ENCODE data around the gene ACP7. TPM values are rescaled to one million over a fixed set of nuclear protein-coding genes. Genes with fewer than 3 reads are reported as not detected.
"Not testable (repeated sequence)": the region's sequence is repeated elsewhere in the genome, so short reads cannot be mapped to it uniquely, and the experiment has no call there.

ACP7 gene
- total and polyA plus RNA-seq, 2 of the 8 experiments (the other 6 are each of a cell fraction or from before 2014, with no cell fraction given): 0.27 to 0.50 TPM

- not testable (repeated sequence) for FAIRE-seq; H3K18ac ChIP-seq (ENCODE audit: extremely low read depth, low read length); H2BK5ac ChIP-seq (ENCODE audit: low read depth, low read length); H3K4me1 ChIP-seq (replicated peaks in 1 of 4; ENCODE audit: control insufficient read depth in 3 of 4, insufficient read depth in 4 of 4, low read length in 3 of 4); H2AFZ ChIP-seq (ENCODE audit: low read length); H3K27me3 ChIP-seq (replicated peaks in 1 of 4; ENCODE audit: control insufficient read depth in 3 of 4, extremely low read depth in 1 of 4, insufficient read depth in 3 of 4, low read length in 3 of 4); H4K5ac ChIP-seq (ENCODE audit: insufficient read length, low read depth, low read length); H3K9ac ChIP-seq (replicated peaks in 1 of 4; ENCODE audit: extremely low read depth in 1 of 4, low read depth in 3 of 4, low read length in 3 of 4); H3K79me1 ChIP-seq (ENCODE audit: low read depth, low read length); H2BK15ac ChIP-seq (ENCODE audit: low read length); H3K4me2 ChIP-seq (ENCODE audit: insufficient read depth in 1 of 2, low read depth in 2 of 2, low read length in 2 of 2); H3K36me3 ChIP-seq (ENCODE audit: control insufficient read depth in 2 of 4, insufficient read depth in 4 of 4, low read length in 3 of 4); H4K8ac ChIP-seq (ENCODE audit: extremely low read depth, insufficient read depth, low read length); H3K9me3 ChIP-seq (ENCODE audit: insufficient read depth in 2 of 2, low read depth in 1 of 2, low read length in 1 of 2); DNase-seq (ENCODE audit: low read depth in 1 of 2, low spot score in 2 of 2); H2AK5ac ChIP-seq (ENCODE audit: low read depth, low read length); H2BK120ac ChIP-seq (replicated peaks; ENCODE audit: low read depth, low read length); H3K4ac ChIP-seq (replicated peaks; ENCODE audit: insufficient read length, low read depth, low read length); H3K23ac ChIP-seq (ENCODE audit: insufficient read length); H3K27ac ChIP-seq (ENCODE audit: low read depth, low read length); H4K20me1 ChIP-seq (replicated peaks in 1 of 2; ENCODE audit: control insufficient read depth in 1 of 2, insufficient read depth in 2 of 2, low read length in 2 of 2); H3K14ac ChIP-seq (ENCODE audit: insufficient read length); H3K56ac ChIP-seq (replicated peaks; ENCODE audit: insufficient read length, low read depth, low read length); H2BK12ac ChIP-seq (ENCODE audit: low read depth, low read length); H2BK20ac ChIP-seq (ENCODE audit: low read length); H3K79me2 ChIP-seq (ENCODE audit: control insufficient read depth in 1 of 2, insufficient read depth in 2 of 2, low read length in 2 of 2); H3K23me2 ChIP-seq (ENCODE audit: low read depth, low read length); H3K4me3 ChIP-seq (ENCODE audit: extremely low read depth in 1 of 4, insufficient read depth in 2 of 4, low read depth in 3 of 4, low read length in 4 of 4); H4K91ac ChIP-seq (replicated peaks; ENCODE audit: insufficient read length, low read length)
- POLR2A ChIA-PET (ENCODE audit: partially characterized antibody): interaction anchor here (0.6 to 0.9 kb wide), 2 partner anchors 135 to 337 kb away, joined by 3 read pairs; no protein-coding TSS in a partner anchor
- 81% methylated on average over 6 of the region's 6 CpGs; no CpG with 5 or more reads in 1 of the 2 experiments for WGBS, 2 experiments (ENCODE audit: extremely low coverage in 1 of 2, insufficient coverage in 1 of 2, insufficient read length in 1 of 2, insufficient replicate concordance in 2 of 2, low coverage in 1 of 2, low lambda C conversion rate in 2 of 2, missing lambda C conversion rate in 1 of 2)
- CTCF ChIA-PET (ENCODE audit: partially characterized antibody): interaction anchor here (2.5 kb wide), 1 partner anchor 14 kb away, joined by 5 read pairs; no protein-coding TSS in a partner anchor
These were observed 15.9 kb upstream of the ACP7 start for GRCh38 chr19:39068259-39068658.
